ENCODE results near the gene TRIM68.

The TRIM68 gene

GRCh38 chr11:4611986-4612385, 4.0 kb upstream of the TRIM68 start:
- Histone ChIP-seq H3K4me1 (ENCODE audit: control insufficient read depth in 2 of 2, insufficient read depth in 1 of 2, low read depth in 1 of 2, low read length in 2 of 2) (peaks cover 3 to 5% of the 10 kb centered on the region in 2 donors), H2AFZ (ENCODE audit: low read length) (no peak overlapping the region), H3K14ac (ENCODE audit: low read length) (no peak overlapping the region), H3K4ac (ENCODE audit: low read length) (no peak overlapping the region), H2BK15ac (ENCODE audit: low read length) (no peak overlapping the region), H2BK12ac (ENCODE audit: low read length) (no peak overlapping the region), H3K36me3 (replicated peaks in 1 of 2; ENCODE audit: control insufficient read depth in 2 of 2, insufficient read depth in 2 of 2, low read length in 2 of 2) (no peaks in the 10 kb centered on the region), H3K27ac (replicated peaks; ENCODE audit: low read length) (no peak overlapping the region), H3K23ac (ENCODE audit: low read depth, low read length, poor library complexity) (no peak overlapping the region), H4K91ac (ENCODE audit: low read depth, low read length, poor library complexity) (no peak overlapping the region), H3K79me1 (ENCODE audit: low read depth, low read length) (no peaks in the 10 kb centered on the region), H3K9me3 (replicated peaks in 1 of 2; ENCODE audit: control insufficient read depth in 2 of 2, insufficient read depth in 1 of 2, low read depth in 1 of 2, low read length in 2 of 2) (no peaks in the 10 kb centered on the region), H2BK5ac (ENCODE audit: low read length) (no peak overlapping the region), H3K18ac (ENCODE audit: low read length) (no peak overlapping the region), H3K4me3 (ENCODE audit: low read length in 2 of 2) (no peak overlapping the region), H4K8ac (ENCODE audit: low read depth, low read length) (no peak overlapping the region), H3K4me2 (ENCODE audit: insufficient read depth, low read length, poor library complexity, severe bottlenecking) (no peak overlapping the region), H3K9ac (ENCODE audit: low read depth, low read length, poor library complexity) (no peak overlapping the region), H2BK120ac (ENCODE audit: low read depth, low read length) (no peak overlapping the region), H3K27me3 (ENCODE audit: control insufficient read depth in 3 of 3, insufficient read depth in 3 of 3, low read depth in 1 of 3, low read length in 3 of 3) (peaks cover 0 to 11% (median 0%) of the 10 kb centered on the region in 3 experiments), H2AK5ac (ENCODE audit: low read depth, low read length) (no peak overlapping the region)
- DNase-seq (ENCODE audit: low spot score) = no peak
- no CpG with 5 or more reads among the region's 2 CpGs for WGBS, 2 donors (ENCODE audit: extremely low coverage in 2 of 2, insufficient read length in 2 of 2, insufficient replicate concordance in 1 of 2)

GRCh38 chr11:4610258-4610935, 2.4 kb upstream of the TRIM68 start:
- Histone ChIP-seq H2AK5ac (ENCODE audit: low read depth, low read length) (no peak overlapping the region), H2BK12ac (ENCODE audit: low read length) (no peak overlapping the region), H3K27ac (replicated peaks; ENCODE audit: low read length) (no peak overlapping the region), H3K27me3 (ENCODE audit: control insufficient read depth in 3 of 3, insufficient read depth in 3 of 3, low read depth in 1 of 3, low read length in 3 of 3) (peaks cover 0 to 8% (median 0%) of the 10 kb centered on the region in 3 experiments), H3K4me1 (ENCODE audit: control insufficient read depth in 2 of 2, insufficient read depth in 1 of 2, low read depth in 1 of 2, low read length in 2 of 2) (peaks cover 4 to 5% of the 10 kb centered on the region in 2 donors), H3K18ac (ENCODE audit: low read length) (no peak overlapping the region), H3K4ac (ENCODE audit: low read length) (no peak overlapping the region), H2BK5ac (ENCODE audit: low read length) (no peak overlapping the region), H4K8ac (ENCODE audit: low read depth, low read length) (no peak overlapping the region), H2BK120ac (ENCODE audit: low read depth, low read length) (no peak overlapping the region), H3K9me3 (replicated peaks in 1 of 2; ENCODE audit: control insufficient read depth in 2 of 2, insufficient read depth in 1 of 2, low read depth in 1 of 2, low read length in 2 of 2) (no peaks in the 10 kb centered on the region), H3K14ac (ENCODE audit: low read length) (no peak overlapping the region), H3K4me2 (ENCODE audit: insufficient read depth, low read length, poor library complexity, severe bottlenecking) (no peak overlapping the region), H2BK15ac (ENCODE audit: low read length) (no peak overlapping the region), H3K23ac (ENCODE audit: low read depth, low read length, poor library complexity) (no peak overlapping the region), H2AFZ (ENCODE audit: low read length) (peak overlapping the region; percentile 74), H3K4me3 (ENCODE audit: low read length in 2 of 2) (no peak overlapping the region), H3K79me1 (ENCODE audit: low read depth, low read length) (no peaks in the 10 kb centered on the region), H4K91ac (ENCODE audit: low read depth, low read length, poor library complexity) (no peak overlapping the region), H3K9ac (ENCODE audit: low read depth, low read length, poor library complexity) (no peak overlapping the region), H3K36me3 (replicated peaks in 1 of 2; ENCODE audit: control insufficient read depth in 2 of 2, insufficient read depth in 2 of 2, low read length in 2 of 2) (peaks cover 0 to 3% of the 10 kb centered on the region in 2 donors)
- WGBS, 2 donors (ENCODE audit: extremely low coverage in 2 of 2, insufficient read length in 2 of 2, insufficient replicate concordance in 1 of 2) = no CpG with 5 or more reads among the region's 3 CpGs
- DNase-seq (ENCODE audit: low spot score) = no peak

GRCh38 chr11:4607096-4607495, 935 bp downstream of the TRIM68 start:
- H2BK120ac ChIP-seq (ENCODE audit: low read depth, low read length) = no peak overlapping the region
- no CpG with 5 or more reads among the region's 6 CpGs for WGBS, 2 donors (ENCODE audit: extremely low coverage in 2 of 2, insufficient read length in 2 of 2, insufficient replicate concordance in 1 of 2)
- no peak overlapping the region for H3K23ac ChIP-seq (ENCODE audit: low read depth, low read length, poor library complexity)
- no peak overlapping the region for H2BK15ac ChIP-seq (ENCODE audit: low read length)
- no peak overlapping the region for H2BK5ac ChIP-seq (ENCODE audit: low read length)
- H3K14ac ChIP-seq (ENCODE audit: low read length) = no peak overlapping the region
- H2AK5ac ChIP-seq (ENCODE audit: low read depth, low read length) = no peak overlapping the region
- H3K79me1 ChIP-seq (ENCODE audit: low read depth, low read length) = no peaks in the 10 kb centered on the region
- H3K4ac ChIP-seq (ENCODE audit: low read length) = no peak overlapping the region
- DNase-seq (ENCODE audit: low spot score) = no peak
- H3K36me3 ChIP-seq (replicated peaks in 1 of 2; ENCODE audit: control insufficient read depth in 2 of 2, insufficient read depth in 2 of 2, low read length in 2 of 2) = peaks cover 0 to 29% of the 10 kb centered on the region in 2 donors
- H3K4me3 ChIP-seq (ENCODE audit: low read length in 2 of 2) = peak overlapping the region in 1 of 2 donors; percentile 70
- H2AFZ ChIP-seq (ENCODE audit: low read length) = peak overlapping the region; percentile 98
- no peak overlapping the region for H4K8ac ChIP-seq (ENCODE audit: low read depth, low read length)
- H3K18ac ChIP-seq (ENCODE audit: low read length) = no peak overlapping the region
- H3K27me3 ChIP-seq (ENCODE audit: control insufficient read depth in 3 of 3, insufficient read depth in 3 of 3, low read depth in 1 of 3, low read length in 3 of 3) = no peaks in the 10 kb centered on the region
- no peak overlapping the region for H3K27ac ChIP-seq (replicated peaks; ENCODE audit: low read length)
- H2BK12ac ChIP-seq (ENCODE audit: low read length) = no peak overlapping the region
- H4K91ac ChIP-seq (ENCODE audit: low read depth, low read length, poor library complexity) = no peak overlapping the region
- H3K4me2 ChIP-seq (ENCODE audit: insufficient read depth, low read length, poor library complexity, severe bottlenecking) = no peak overlapping the region
- no peaks in the 10 kb centered on the region for H3K9me3 ChIP-seq (replicated peaks in 1 of 2; ENCODE audit: control insufficient read depth in 2 of 2, insufficient read depth in 1 of 2, low read depth in 1 of 2, low read length in 2 of 2)
- no peak overlapping the region for H3K9ac ChIP-seq (ENCODE audit: low read depth, low read length, poor library complexity)
- peaks cover 3 to 4% of the 10 kb centered on the region in 2 donors for H3K4me1 ChIP-seq (ENCODE audit: control insufficient read depth in 2 of 2, insufficient read depth in 1 of 2, low read depth in 1 of 2, low read length in 2 of 2)

- H3K9ac ChIP-seq (ENCODE audit: low read depth, low read length, poor library complexity) = no peak overlapping the region
- no peak overlapping the region for H3K4me2 ChIP-seq (ENCODE audit: insufficient read depth, low read length, poor library complexity, severe bottlenecking)
- H2AFZ ChIP-seq (ENCODE audit: low read length) = peak overlapping the region; percentile 98
- no peaks in the 10 kb centered on the region for H3K79me1 ChIP-seq (ENCODE audit: low read depth, low read length)
- no peak overlapping the region for H4K91ac ChIP-seq (ENCODE audit: low read depth, low read length, poor library complexity)
- H4K8ac ChIP-seq (ENCODE audit: low read depth, low read length) = no peak overlapping the region
- H3K4me1 ChIP-seq (ENCODE audit: control insufficient read depth in 2 of 2, insufficient read depth in 1 of 2, low read depth in 1 of 2, low read length in 2 of 2) = peaks cover 0 to 4% of the 10 kb centered on the region in 2 donors
- no peak overlapping the region for H2AK5ac ChIP-seq (ENCODE audit: low read depth, low read length)
- H3K36me3 ChIP-seq (replicated peaks in 1 of 2; ENCODE audit: control insufficient read depth in 2 of 2, insufficient read depth in 2 of 2, low read length in 2 of 2) = peaks cover 2 to 36% of the 10 kb centered on the region in 2 donors
- no peaks in the 10 kb centered on the region for H3K27me3 ChIP-seq (ENCODE audit: control insufficient read depth in 3 of 3, insufficient read depth in 3 of 3, low read depth in 1 of 3, low read length in 3 of 3)
- peak overlapping the region in 1 of 2 donors; percentile 70 for H3K4me3 ChIP-seq (ENCODE audit: low read length in 2 of 2)
- no peak overlapping the region for H2BK12ac ChIP-seq (ENCODE audit: low read length)
- H3K23ac ChIP-seq (ENCODE audit: low read depth, low read length, poor library complexity) = no peak overlapping the region
- no peak overlapping the region for H3K14ac ChIP-seq (ENCODE audit: low read length)
- no peak overlapping the region for H2BK120ac ChIP-seq (ENCODE audit: low read depth, low read length)
- no peak overlapping the region for H2BK15ac ChIP-seq (ENCODE audit: low read length)
- H2BK5ac ChIP-seq (ENCODE audit: low read length) = no peak overlapping the region
- no peak for DNase-seq (ENCODE audit: low spot score)
- H3K27ac ChIP-seq (replicated peaks; ENCODE audit: low read length) = no peak overlapping the region
- H3K18ac ChIP-seq (ENCODE audit: low read length) = no peak overlapping the region
- H3K9me3 ChIP-seq (replicated peaks in 1 of 2; ENCODE audit: control insufficient read depth in 2 of 2, insufficient read depth in 1 of 2, low read depth in 1 of 2, low read length in 2 of 2) = no peaks in the 10 kb centered on the region
- no peak overlapping the region for H3K4ac ChIP-seq (ENCODE audit: low read length)
- no CpG with 5 or more reads among the region's 1 CpG for whole genome bisulfite sequencing, 2 donors (ENCODE audit: extremely low coverage in 2 of 2, insufficient read length in 2 of 2, insufficient replicate concordance in 1 of 2)
Observed at GRCh38 chr11:4606231-4607015, 1.6 kb downstream of the TRIM68 start.
